Testis (tissue), 3 donors: ENCODE data around the gene PRDM13. TPM values are rescaled to one million over a fixed set of nuclear protein-coding genes. Genes with fewer than 3 reads are reported as not detected.
A peak's percentile ranks its signal among the peaks of the same experiment; 100 is the strongest.

Experiments used
- DNase-seq: peaks from one replicate; pipeline ENCODE4 v3.0.0-alpha.2; 2019
- H3K27ac ChIP-seq, 2 donors: fragments of 200-600 bp; sonication (generic); one replicate each; pipeline ENCODE4 v1.5.1; 2019
- H3K27me3 ChIP-seq: fragments of 200-600 bp; sonication (generic); one replicate; pipeline ENCODE4 v1.5.1; 2019
- H3K36me3 ChIP-seq: fragments of 200-600 bp; sonication (generic); one replicate; pipeline ENCODE4 v1.5.1; 2017; ENCODE audit warnings: low read depth; ENCODE audit errors: missing control alignments
- H3K4me1 ChIP-seq: fragments of 200-600 bp; sonication (generic); one replicate; pipeline ENCODE4 v1.5.1; 2019
- H3K4me3 ChIP-seq, 2 donors: fragments of 200-600 bp; sonication (generic); one replicate each; pipeline ENCODE4 v1.5.1; 2017 to 2019
- H3K9me3 ChIP-seq: fragments of 200-600 bp; sonication (generic); one replicate; pipeline ENCODE4 v1.5.1; 2017
- CTCF ChIP-seq, 3 experiments: fragments of 450-650 bp in 2 of 3; fragments of 200-600 bp in 1 of 3; sonication (generic) in 1 of 3; IDR thresholded peaks; one replicate each; pipeline ENCODE4 v1.5.1; 2016 to 2019; ENCODE audit warnings: antibody characterized with exemption in 3 of 3, mild to moderate bottlenecking in 2 of 3, moderate library complexity in 1 of 3
- POLR2A ChIP-seq: fragments of 450-650 bp; IDR thresholded peaks from one replicate; pipeline ENCODE4 v1.6.1; 2017; ENCODE audit warnings: antibody characterized with exemption, mild to moderate bottlenecking, moderate library complexity
- WGBS, 2 donors: methylation state at CpG; one replicate each; pipeline ENCODE4 v1.1.5; 2018; 5-methylcytosine and 5-hydroxymethylcytosine counted together
- intact Hi-C: fragments of 100-400 bp; cut with DNase I; formaldehyde crosslinking; loops from one replicate; pipeline ENCODE4 v1.15.1; 2023; ENCODE audit warnings: low total_unique reads
- polyA plus RNA-seq: library from polyadenylated mRNA; stranded (reverse); fragments of 350-450 nt; fragmentation: Illumina TruSeq; extraction: RNeasy Lipid Tissue Mini Kit (QIAGEN cat#74804); gene quantifications from one replicate; pipeline ENCODE4 v1.2.3, GENCODE V29; 2014; ENCODE audit warnings: low read depth, low replicate concordance; ENCODE audit not compliant: insufficient read depth
- total RNA-seq, 2 donors: library from RNA; depleted of rRNA; stranded (reverse); fragments of >200 nt; gene quantifications; one replicate each; pipeline ENCODE4 v1.2.3, GENCODE V29; 2016

The PRDM13 gene
- total and polyA plus RNA-seq, 3 donors from 2014 or later, result 0.16 to 1.0 (median 0.68) TPM

GRCh38 chr6:99609905-99610489 lies 3.4 kb downstream of the PRDM13 start:
- Histone ChIP-seq H3K4me1 (no peaks in the 10 kb centered on the region), H3K36me3 (no peaks in the 10 kb centered on the region), H3K27me3 (peaks cover 3% of the 10 kb centered on the region), H3K4me3 (no peak overlapping the region), H3K9me3 (no peaks in the 10 kb centered on the region), H3K27ac (no peak overlapping the region)
- intact Hi-C loops, result no loop called here
- WGBS, 2 donors, result 29 to 51% methylated on average over 2 of the region's 2 CpGs
- TF ChIP-seq CTCF (IDR thresholded peaks at IDR 0.05), result no peak
- no peak for TF ChIP-seq POLR2A
- no peak for DNase-seq

DNA sequence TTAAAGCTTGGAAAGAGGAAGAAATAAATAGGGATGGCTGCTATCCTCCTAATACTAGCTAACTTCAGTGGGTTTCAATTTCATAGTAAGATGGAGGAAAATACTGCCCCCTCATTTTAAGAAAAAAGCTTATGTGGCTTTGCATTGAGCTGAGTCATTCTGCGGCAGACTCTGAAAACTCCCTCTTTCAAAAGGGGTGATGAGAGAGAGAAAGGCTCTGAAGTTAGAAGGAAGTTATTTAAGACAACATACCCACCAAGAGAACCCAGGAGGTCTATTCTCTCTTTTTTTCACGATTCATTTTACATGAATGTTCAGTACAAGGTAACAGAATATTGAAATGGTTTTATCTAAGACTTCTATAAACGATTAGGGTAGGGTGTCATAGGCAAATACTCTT lies 4.5 kb downstream of the PRDM13 start:
- Histone ChIP-seq H3K36me3 (no peaks in the 10 kb centered on the region), H3K4me3 (no peak overlapping the region), H3K27ac (no peak overlapping the region), H3K27me3 (peaks cover 3% of the 10 kb centered on the region), H3K9me3 (no peaks in the 10 kb centered on the region), H3K4me1 (no peaks in the 10 kb centered on the region)
- intact Hi-C loops, result no loop called here
- WGBS, 2 donors, result 23 to 24% methylated on average over 3 of the region's 3 CpGs
- DNase-seq, result no peak
- TF ChIP-seq POLR2A (no peak), CTCF (IDR thresholded peaks at IDR 0.05) (no peak)

DNA sequence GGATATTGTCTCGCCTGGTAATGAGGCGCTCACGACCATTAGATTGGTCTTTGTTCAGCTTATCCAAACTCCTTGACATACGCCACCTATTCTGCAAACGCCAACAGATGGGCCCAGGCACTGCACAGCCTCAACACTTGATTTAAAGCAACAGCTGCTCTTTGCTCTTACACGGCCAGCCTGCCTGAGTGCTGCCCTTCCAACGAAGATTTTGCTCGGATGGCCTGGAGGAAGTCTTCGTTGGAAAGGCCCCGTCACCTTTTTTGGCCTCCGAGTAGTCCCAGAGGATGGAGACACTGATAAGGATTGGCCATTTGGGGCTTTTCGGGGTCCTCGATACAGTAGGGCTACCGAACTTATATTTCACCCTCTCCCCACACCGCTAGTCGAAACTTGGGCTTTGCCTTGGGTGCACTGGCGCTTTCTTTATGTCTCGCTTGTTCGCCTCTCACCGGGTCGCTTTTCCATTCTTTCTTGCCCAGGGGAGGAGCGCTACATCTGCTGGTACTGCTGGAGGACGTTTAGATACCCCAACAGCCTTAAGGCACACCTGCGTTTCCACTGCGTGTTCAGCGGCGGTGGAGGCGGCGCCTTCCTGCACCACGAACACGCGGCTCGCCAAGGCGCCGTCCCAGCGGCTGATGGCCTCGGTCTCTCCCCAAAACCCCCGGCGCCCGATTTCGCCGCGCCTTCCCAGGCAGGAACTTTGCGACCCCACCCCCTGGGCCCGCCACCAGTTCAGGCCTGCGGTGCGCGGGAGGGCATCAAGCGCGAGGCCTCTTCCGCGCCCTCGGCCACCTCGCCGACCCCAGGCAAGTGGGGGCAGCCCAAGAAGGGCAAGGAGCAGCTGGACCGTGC lies 6.1 kb downstream of the PRDM13 start:
- intact Hi-C loops, result no loop called here
- peak overlapping the region; percentile 41 to 62 for H3K4me3 ChIP-seq
- no peaks in the 10 kb centered on the region for H3K4me1 ChIP-seq
- no peak for DNase-seq
- no peaks in the 10 kb centered on the region for H3K36me3 ChIP-seq
- no peak overlapping the region for H3K27ac ChIP-seq
- H3K27me3 ChIP-seq, result peaks cover 3% of the 10 kb centered on the region
- 7 to 11% methylated on average over 45 to 52 of the region's 56 CpGs for WGBS, 2 donors
- TF ChIP-seq POLR2A, result no peak
- no peak for TF ChIP-seq CTCF (IDR thresholded peaks at IDR 0.05)
- H3K9me3 ChIP-seq, result no peaks in the 10 kb centered on the region

- no peaks in the 10 kb centered on the region for H3K4me1 ChIP-seq
- WGBS, 2 donors, result 0% methylated on average over 14 of the region's 37 CpGs; no CpG with 5 or more reads in 1 of the 2 donors
- TF ChIP-seq POLR2A (no peak), CTCF (IDR thresholded peaks at IDR 0.05) (peak in 1 of 3 experiments; percentile 35)
- intact Hi-C loops, result no loop called here
- H3K27ac ChIP-seq, result no peak overlapping the region
- peaks cover 3% of the 10 kb centered on the region for H3K27me3 ChIP-seq
- DNase-seq, result peak; percentile 58
- peak overlapping the region; percentile 41 to 62 for H3K4me3 ChIP-seq
- H3K9me3 ChIP-seq, result no peaks in the 10 kb centered on the region
- no peaks in the 10 kb centered on the region for H3K36me3 ChIP-seq
Observed at GRCh38 chr6:99613409-99613704, 6.7 kb downstream of the PRDM13 start.
